HepG2 (cell line): ENCODE measurements around the gene PRKG1.

Experiments
- MTA3 ChIP-seq: sonication (generic); formaldehyde crosslinking; IDR thresholded peaks from 2 replicates; pipeline ENCODE4 v1.4.0; 2020; ENCODE audit warnings: missing genetic modification reagents
- MXI1 ChIP-seq: IDR thresholded peaks from 3 replicates; pipeline ENCODE4 v1.6.1; 2012; ENCODE audit warnings: low read depth, low read length, inconsistent platforms, borderline replicate concordance
- SP1 ChIP-seq, 2 experiments: fragments of 450-650 bp in 1 of 2; sonication (generic) in 1 of 2; formaldehyde crosslinking in 1 of 2; IDR thresholded peaks; 2 replicates each; pipeline versions ENCODE4 v1.4.0 to v1.6.1; 2016 to 2020; ENCODE audit warnings: missing genetic modification reagents in 1 of 2
- TF ChIP-seq, protein P1 (sequence below): sonication (generic); formaldehyde crosslinking; IDR thresholded peaks from 2 replicates; pipeline ENCODE4 v1.5.0; 2020; ENCODE audit warnings: mild to moderate bottlenecking, missing genetic modification reagents, moderate library complexity
- TF ChIP-seq, protein P2 (sequence below): sonication (generic); formaldehyde crosslinking; IDR thresholded peaks from 2 replicates; pipeline ENCODE4 v1.8.0; 2023; ENCODE audit warnings: mild to moderate bottlenecking, missing genetic modification reagents

DNA sequence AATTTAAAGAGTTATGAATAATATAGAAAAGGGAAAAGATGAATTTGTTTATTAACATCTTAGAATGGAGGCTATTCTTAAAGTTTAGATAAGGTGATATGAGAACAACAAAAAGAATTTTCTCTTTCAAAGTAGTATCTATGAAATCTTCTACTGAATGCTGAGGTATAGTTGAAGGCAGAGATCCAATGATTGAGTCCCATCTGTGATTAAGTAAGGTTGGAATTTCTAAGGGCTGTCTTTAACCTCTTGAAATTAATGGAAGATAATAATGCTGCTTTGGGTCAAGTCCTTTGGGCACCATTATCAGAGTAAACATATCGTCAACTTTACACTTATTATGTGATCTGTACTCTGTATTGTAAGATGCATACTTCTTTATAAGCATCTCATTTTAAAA is 307.9 kb downstream of the PRKG1 start:
- TF ChIP-seq, protein P1, sequence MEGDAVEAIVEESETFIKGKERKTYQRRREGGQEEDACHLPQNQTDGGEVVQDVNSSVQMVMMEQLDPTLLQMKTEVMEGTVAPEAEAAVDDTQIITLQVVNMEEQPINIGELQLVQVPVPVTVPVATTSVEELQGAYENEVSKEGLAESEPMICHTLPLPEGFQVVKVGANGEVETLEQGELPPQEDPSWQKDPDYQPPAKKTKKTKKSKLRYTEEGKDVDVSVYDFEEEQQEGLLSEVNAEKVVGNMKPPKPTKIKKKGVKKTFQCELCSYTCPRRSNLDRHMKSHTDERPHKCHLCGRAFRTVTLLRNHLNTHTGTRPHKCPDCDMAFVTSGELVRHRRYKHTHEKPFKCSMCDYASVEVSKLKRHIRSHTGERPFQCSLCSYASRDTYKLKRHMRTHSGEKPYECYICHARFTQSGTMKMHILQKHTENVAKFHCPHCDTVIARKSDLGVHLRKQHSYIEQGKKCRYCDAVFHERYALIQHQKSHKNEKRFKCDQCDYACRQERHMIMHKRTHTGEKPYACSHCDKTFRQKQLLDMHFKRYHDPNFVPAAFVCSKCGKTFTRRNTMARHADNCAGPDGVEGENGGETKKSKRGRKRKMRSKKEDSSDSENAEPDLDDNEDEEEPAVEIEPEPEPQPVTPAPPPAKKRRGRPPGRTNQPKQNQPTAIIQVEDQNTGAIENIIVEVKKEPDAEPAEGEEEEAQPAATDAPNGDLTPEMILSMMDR (CRISPR knock-in tag), result no peak
- no peak for TF ChIP-seq MXI1
- TF ChIP-seq SP1 (IDR thresholded peaks at IDR 0.05), result no peak
- TF ChIP-seq SP1 (CRISPR knock-in tag; IDR thresholded peaks at IDR 0.05), result no peak
- TF ChIP-seq MTA3 (CRISPR knock-in tag), result no peak
- TF ChIP-seq, protein P2, sequence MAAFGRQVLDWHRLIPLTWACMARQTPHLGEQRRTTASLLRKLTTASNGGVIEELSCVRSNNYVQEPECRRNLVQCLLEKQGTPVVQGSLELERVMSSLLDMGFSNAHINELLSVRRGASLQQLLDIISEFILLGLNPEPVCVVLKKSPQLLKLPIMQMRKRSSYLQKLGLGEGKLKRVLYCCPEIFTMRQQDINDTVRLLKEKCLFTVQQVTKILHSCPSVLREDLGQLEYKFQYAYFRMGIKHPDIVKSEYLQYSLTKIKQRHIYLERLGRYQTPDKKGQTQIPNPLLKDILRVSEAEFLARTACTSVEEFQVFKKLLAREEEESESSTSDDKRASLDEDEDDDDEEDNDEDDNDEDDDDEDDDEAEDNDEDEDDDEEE (CRISPR knock-in tag), result no peak
